K562 (cell line): ENCODE measurements around the gene LSM11. TPM values are rescaled to one million over a fixed set of nuclear protein-coding genes. Genes with fewer than 3 reads are reported as not detected.

Experiments used
- ATAC-seq: fragments of 200-7000 bp; cut with Tn5 transposase; 3 replicates; pipeline ENCODE4 v1.9.1; 2020; ENCODE audit warnings: moderate library complexity
- BruUV-seq: library from RNA; stranded (reverse); fragments of 400-500 nt; replicated peaks from 2 replicates; lab custom pipeline; 2021; lab: Mats Ljungman, UMichigan
- CTCF ChIA-PET: fragments of 300-600 bp; formaldehyde crosslinking; extraction: SDS; loops from one replicate; lab custom pipeline; 2021; ENCODE audit warnings: low intra/inter-chr PET ratio; lab: Yijun Ruan, JAX
- POLR2A ChIA-PET: fragments of 300-600, 350-650 bp; sonication (Branson Sonifier 250); formaldehyde crosslinking; extraction: SDS; loops from one replicate; lab custom pipeline; 2021; ENCODE audit warnings: antibody characterized with exemption, inconsistent platforms; lab: Yijun Ruan, JAX
- DNase-seq, 4 experiments: peaks; one replicate each; pipeline versions ENCODE4 v3.0.0 to v3.0.0-alpha.2; 2011 to 2018; ENCODE audit warnings: low spot score in 3 of 4, mixed read lengths in 3 of 4; ENCODE audit errors: extremely low read depth in 1 of 4
- FAIRE-seq: peaks from 2 replicates; lab custom pipeline; 2011; peaks lifted over from hg19 to GRCh38; lab: Jason Lieb, UNC
- H2AFZ ChIP-seq: 2 replicates; pipeline ENCODE4 v1.6.0; 2011; ENCODE audit warnings: low read depth, low read length, control low read depth, inconsistent platforms
- H3K27ac ChIP-seq: fragments of 200-600 bp; 3 replicates; pipeline ENCODE4 v1.8.0; 2011; ENCODE audit warnings: low read depth, mild to moderate bottlenecking, control low read depth, inconsistent platforms, low read length, moderate library complexity, mixed read lengths; ENCODE audit errors: extremely low read depth
- H3K27me3 ChIP-seq, 2 experiments: fragments of 300-600 bp in 1 of 2; 2 replicates in 1 of 2; 3 replicates in 1 of 2; pipeline versions ENCODE4 v1.6.0 to v1.8.0; 2011; ENCODE audit warnings: inconsistent platforms in 2 of 2, low read length in 2 of 2, mild to moderate bottlenecking in 1 of 2, mixed read lengths in 1 of 2, moderate library complexity in 1 of 2; ENCODE audit not compliant: control insufficient read depth in 2 of 2, insufficient read depth in 2 of 2
- H3K36me3 ChIP-seq: fragments of 300-600 bp; 3 replicates; pipeline ENCODE4 v1.8.0; 2011; ENCODE audit warnings: mild to moderate bottlenecking, low read length, inconsistent platforms; ENCODE audit not compliant: control insufficient read depth, insufficient read depth
- H3K4me1 ChIP-seq, 2 experiments: fragments of 200-600 bp in 1 of 2; replicated peaks in 1 of 2; 2 replicates in 1 of 2; 3 replicates in 1 of 2; pipeline versions ENCODE4 v1.5.1 to v1.8.0; 2011; ENCODE audit warnings: inconsistent platforms in 2 of 2, low read length in 2 of 2, mild to moderate bottlenecking in 1 of 2, mixed read lengths in 1 of 2, moderate library complexity in 1 of 2; ENCODE audit not compliant: control insufficient read depth in 2 of 2, insufficient read depth in 2 of 2
- H3K4me2 ChIP-seq: 2 replicates; pipeline ENCODE4 v1.6.1; 2011; ENCODE audit warnings: low read length, control low read depth, inconsistent platforms, mixed read lengths; ENCODE audit not compliant: insufficient read depth
- H3K4me3 ChIP-seq: fragments of 200-600 bp; sonication (generic), shearing (Covaris generic); 2 replicates; pipeline ENCODE4 v1.5.1; 2016; ENCODE audit warnings: control low read depth, inconsistent platforms
- H3K79me2 ChIP-seq: fragments of 200-600 bp; 3 replicates; pipeline ENCODE4 v1.8.0; 2011; ENCODE audit warnings: low read length, inconsistent platforms; ENCODE audit not compliant: control insufficient read depth, insufficient read depth
- H3K9ac ChIP-seq, 2 experiments: 2 replicates each; pipeline versions ENCODE4 v1.6.0 to v1.6.1; 2011; ENCODE audit warnings: low read depth in 2 of 2, low read length in 2 of 2, control low read depth in 1 of 2, inconsistent platforms in 1 of 2, mild to moderate bottlenecking in 1 of 2, mixed read lengths in 1 of 2; ENCODE audit not compliant: insufficient read depth in 1 of 2
- H3K9me1 ChIP-seq: one replicate; pipeline ENCODE4 v1.6.0; 2011; ENCODE audit warnings: inconsistent platforms, mild to moderate bottlenecking, low read length, moderate library complexity; ENCODE audit not compliant: control insufficient read depth, insufficient read depth
- H3K9me3 ChIP-seq: replicated peaks from 2 replicates; pipeline ENCODE4 v1.5.1; 2011; ENCODE audit warnings: low read depth, low read length, inconsistent platforms; ENCODE audit not compliant: control insufficient read depth, insufficient read depth
- H4K20me1 ChIP-seq: replicated peaks from 2 replicates; pipeline ENCODE4 v1.6.1; 2011; ENCODE audit warnings: low read length, inconsistent platforms, mixed read lengths; ENCODE audit not compliant: control insufficient read depth, insufficient read depth
- ARHGAP35 ChIP-seq: fragments of 450-650 bp; IDR thresholded peaks from 2 replicates; pipeline ENCODE4 v1.6.1; 2018; ENCODE audit not compliant: partially characterized antibody
- ATF1 ChIP-seq, 2 experiments: fragments of 450-650 bp in 1 of 2; IDR thresholded peaks; 2 replicates each; pipeline ENCODE4 v1.6.1; 2016; ENCODE audit warnings: missing compliant biosample characterization in 1 of 2, missing genetic modification characterization in 1 of 2
- ATF4 ChIP-seq: fragments of 450-650 bp; formaldehyde crosslinking; IDR thresholded peaks from 2 replicates; pipeline ENCODE4 v1.4.0; 2022; ENCODE audit warnings: mild to moderate bottlenecking, moderate library complexity
- CEBPB ChIP-seq: fragments of 450-650 bp; IDR thresholded peaks from 2 replicates; pipeline ENCODE4 v1.6.1; 2016; ENCODE audit warnings: missing genetic modification characterization, missing compliant biosample characterization
- CEBPZ ChIP-seq: fragments of 150-350 bp; IDR thresholded peaks from 2 replicates; pipeline ENCODE4 v1.6.1; 2014; ENCODE audit warnings: low read depth, mild to moderate bottlenecking, low read length, borderline replicate concordance
- CHD1 ChIP-seq: fragments of 200-600 bp; sonication (generic); IDR thresholded peaks from one replicate; pipeline ENCODE4 v1.6.1; 2012; ENCODE audit warnings: mild to moderate bottlenecking, moderate library complexity, low read length, inconsistent platforms
- ETV1 ChIP-seq: fragments of 450-650 bp; conservative IDR thresholded peaks from 2 replicates; pipeline ENCODE4 v1.6.1; 2016; ENCODE audit warnings: missing genetic modification characterization, control low read depth, low read depth, missing compliant biosample characterization
- HBP1 ChIP-seq: fragments of 450-650 bp; formaldehyde crosslinking; IDR thresholded peaks from 2 replicates; pipeline ENCODE4 v1.4.0; 2022; ENCODE audit warnings: missing genetic modification characterization
- SFPQ ChIP-seq: fragments of 200-400 bp; formaldehyde crosslinking; IDR thresholded peaks from 2 replicates; pipeline ENCODE4 v1.6.1; 2017; ENCODE audit warnings: mild to moderate bottlenecking, low read depth, low read length, moderate library complexity
- SLC30A9 ChIP-seq: fragments of 250-450 bp; sonication (Bioruptor Pico); IDR thresholded peaks from 2 replicates; pipeline ENCODE4 v1.8.0; 2022; ENCODE audit warnings: mild to moderate bottlenecking, moderate library complexity
- SMARCC2 ChIP-seq: fragments of 450-650 bp; IDR thresholded peaks from 2 replicates; pipeline ENCODE4 v1.6.1; 2017; ENCODE audit warnings: antibody characterized with exemption, moderate library complexity, mild to moderate bottlenecking, low read depth
- WGBS: fragments of 100-300 bp; shearing (Covaris generic); methylation state at CpG from one replicate; pipeline ENCODE4 v1.1.6; 2016; ENCODE audit warnings: low coverage, mixed read lengths; ENCODE audit not compliant: insufficient coverage; ENCODE audit errors: missing lambda C conversion rate; 5-methylcytosine and 5-hydroxymethylcytosine counted together
- in situ Hi-C: fragments of 300-500 bp; cut with MboI; formaldehyde crosslinking; loops from 4 replicates; pipeline ENCODE4 v1.15.0; 2018; ENCODE audit warnings: inconsistent platforms, mixed read lengths
- intact Hi-C: fragments of 100-400 bp; cut with micrococcal nuclease; formaldehyde crosslinking; loops from 2 replicates; pipeline ENCODE4 v1.14.2; 2022
- polyA plus RNA-seq, 8 experiments: library from polyadenylated mRNA; depleted of rRNA in 4 of 8; stranded (reverse) in 5 of 8; unstranded in 3 of 8; fragments of >200 nt; fragmentation: Nextera tagmentation in 2 of 8; fragmentation: Illumina TruSeq in 1 of 8; extraction: Ambion mirVana in 2 of 8; extraction: Trizol in 1 of 8; gene quantifications; 2 replicates each; pipeline versions ENCODE4 v1.2.1 to v1.2.3, GENCODE V29; 2011 to 2014; ENCODE audit warnings: inconsistent platforms in 1 of 8, missing spikeins in 1 of 8
- total RNA-seq, 7 experiments: library from RNA; depleted of rRNA in 6 of 7; stranded (reverse); fragments of >200 nt in 6 of 7; fragmentation: Illumina TruSeq in 2 of 7; extraction: Trizol in 2 of 7; gene quantifications; 2 replicates each; pipeline versions ENCODE4 v1.2.1 to v1.2.3, GENCODE V29; 2011 to 2021; ENCODE audit warnings: low replicate concordance in 1 of 7

Gene LSM11
- total and polyA plus RNA-seq, 9 of the 15 experiments (the other 6 are each of a cell fraction or from before 2014, with no cell fraction given) = 1.8 to 9.4 (median 4.7) TPM

- no peak overlapping the region for H3K4me3 ChIP-seq
- no peaks in the 10 kb centered on the region for H4K20me1 ChIP-seq
- peaks cover 6% of the 10 kb centered on the region; the same call in 2 of the 3 replicates for H3K36me3 ChIP-seq
- CTCF ChIA-PET = interaction anchor here (0.5 to 3.5 kb wide), 5 partner anchors 10 to 585 kb away, joined by 5 to 32 read pairs (median 18); no protein-coding TSS in a partner anchor
- H3K4me1 ChIP-seq = peaks cover 25 to 29% of the 10 kb centered on the region in 2 experiments; a peak in 4 of 5 replicates
- FAIRE-seq (no peak), ATAC-seq (no peak), DNase-seq (peak in 2 of 4 experiments; percentile 22 to 23)
- peak overlapping the region; percentile 92; the same call in 1 of the 2 replicates for H3K4me2 ChIP-seq
- no peak overlapping the region for H3K9ac ChIP-seq
- WGBS = 93% methylated on average over 4 of the region's 4 CpGs
- BruUV-seq = TSS peak; percentile 33
- POLR2A ChIA-PET = interaction anchor here (0.7 to 1.4 kb wide), 2 partner anchors 15 to 348 kb away, joined by 3 read pairs; no protein-coding TSS in a partner anchor
- H3K27me3 ChIP-seq = no peaks in the 10 kb centered on the region
- no peaks in the 10 kb centered on the region for H3K9me1 ChIP-seq
- in situ Hi-C loops = no loop called here
- H3K9me3 ChIP-seq = no peaks in the 10 kb centered on the region
- no peak overlapping the region for H2AFZ ChIP-seq
- H3K79me2 ChIP-seq = peaks cover 13% of the 10 kb centered on the region; the same call in 1 of the 3 replicates
- no peak overlapping the region for H3K27ac ChIP-seq
- intact Hi-C loops = loop anchor here (2.0 to 10.0 kb wide), 3 partner anchors 416 to 1360 kb away; partner anchors contain the start of gene MED7
- TF ChIP-seq CHD1 = no peak
- no peak for TF ChIP-seq HBP1 (CRISPR knock-in tag)
- TF ChIP-seq CEBPZ = no peak
- no peak for TF ChIP-seq ARHGAP35
- TF ChIP-seq SFPQ = no peak
- no peak for TF ChIP-seq SMARCC2
- no peak for TF ChIP-seq ATF4 (CRISPR knock-in tag)
- TF ChIP-seq CEBPB (tag) = no peak
- no peak for TF ChIP-seq ATF1 (CRISPR knock-in tag; IDR thresholded peaks at IDR 0.05)
- no peak for TF ChIP-seq ATF1 (tag; IDR thresholded peaks at IDR 0.05)
- TF ChIP-seq SLC30A9 (CRISPR knock-in tag) = no peak
- no peak for TF ChIP-seq ETV1
Measured at GRCh38 chr5:157745041-157745456, 1.5 kb downstream of the LSM11 start.
